GM12878 (cell line): ENCODE measurements around the gene IPPK. TPM values are rescaled to one million over a fixed set of nuclear protein-coding genes. Genes with fewer than 3 reads are reported as not detected.
A peak's percentile ranks its signal among the peaks of the same experiment; 100 is the strongest.

Source experiments
- ATAC-seq: fragments of 200-7000 bp; cut with Tn5 transposase; 3 replicates; pipeline ENCODE4 v1.9.1; 2020; ENCODE audit warnings: mild to moderate bottlenecking, moderate library complexity
- BruUV-seq: library from RNA; stranded (reverse); fragments of 400-500 nt; replicated peaks from 2 replicates; lab custom pipeline; 2021; lab: Mats Ljungman, UMichigan
- CTCF ChIA-PET: fragments of 300-600 bp; sonication (Branson Sonifier 250); formaldehyde crosslinking; extraction: SDS; loops from one replicate; lab custom pipeline; 2021; ENCODE audit warnings: inconsistent platforms; lab: Yijun Ruan, JAX
- POLR2A ChIA-PET: fragments of 350-600 bp; formaldehyde crosslinking; extraction: SDS; loops from one replicate; lab custom pipeline; 2021; ENCODE audit warnings: inconsistent platforms; lab: Charles Lee
- RAD21 ChIA-PET: fragments of 300-600 bp; sonication (Branson Sonifier 250); formaldehyde crosslinking; loops from one replicate; lab custom pipeline; 2023; ENCODE audit warnings: antibody characterized with exemption; ENCODE audit not compliant: unreplicated experiment; lab: Charles Lee
- SMC1A ChIA-PET: fragments of 300-600 bp; sonication (Branson Sonifier 250); formaldehyde crosslinking; loops from one replicate; lab custom pipeline; 2023; ENCODE audit not compliant: unreplicated experiment, uncharacterized antibody; lab: Charles Lee
- DNase-seq: peaks from one replicate; pipeline ENCODE4 v3.0.0-alpha.2; 2011; ENCODE audit warnings: low read depth, low spot score
- FAIRE-seq: peaks from 3 replicates; lab custom pipeline; 2011; peaks lifted over from hg19 to GRCh38; lab: Jason Lieb, UNC
- H2AFZ ChIP-seq: 2 replicates; pipeline ENCODE4 v1.6.0; 2011; ENCODE audit warnings: low read depth, low read length, control low read depth; ENCODE audit not compliant: control insufficient read depth
- H3K27ac ChIP-seq: 2 replicates; pipeline ENCODE4 v1.5.1; 2011; ENCODE audit warnings: control low read depth; ENCODE audit not compliant: control insufficient read depth, insufficient read depth
- H3K27me3 ChIP-seq, 2 experiments: replicated peaks in 1 of 2; 2 replicates each; pipeline versions ENCODE4 v1.6.0 to v1.6.1; 2011; ENCODE audit warnings: low read length in 1 of 2; ENCODE audit not compliant: control insufficient read depth in 2 of 2, insufficient read depth in 2 of 2
- H3K36me3 ChIP-seq, 2 experiments: 2 replicates each; pipeline ENCODE4 v1.5.1; 2011; ENCODE audit warnings: low read length in 1 of 2; ENCODE audit not compliant: control insufficient read depth in 2 of 2, insufficient read depth in 2 of 2
- H3K4me1 ChIP-seq: 2 replicates; pipeline ENCODE4 v1.6.1; 2011; ENCODE audit warnings: mild to moderate bottlenecking, low read length, moderate library complexity, mixed read lengths; ENCODE audit not compliant: control insufficient read depth, insufficient read depth
- H3K4me2 ChIP-seq: 2 replicates; pipeline ENCODE4 v1.6.0; 2011; ENCODE audit warnings: control low read depth; ENCODE audit not compliant: control insufficient read depth, insufficient read depth
- H3K4me3 ChIP-seq: fragments of 200-600 bp; sonication (generic); 2 replicates; pipeline ENCODE4 v1.5.1; 2016
- H3K79me2 ChIP-seq: 2 replicates; pipeline ENCODE4 v1.6.0; 2011; ENCODE audit warnings: low read length; ENCODE audit not compliant: control insufficient read depth, insufficient read depth
- H3K9ac ChIP-seq: 2 replicates; pipeline ENCODE4 v1.8.0; 2011; ENCODE audit warnings: low read length, control low read depth, mixed read lengths; ENCODE audit not compliant: control insufficient read depth, insufficient read depth
- H3K9me3 ChIP-seq: replicated peaks from 3 replicates; pipeline ENCODE4 v1.5.1; 2011; ENCODE audit warnings: mild to moderate bottlenecking, low read length; ENCODE audit not compliant: control insufficient read depth, insufficient read depth
- H4K20me1 ChIP-seq: 2 replicates; pipeline ENCODE4 v1.6.0; 2011; ENCODE audit not compliant: control insufficient read depth, insufficient read depth
- CHD2 ChIP-seq: IDR thresholded peaks from 2 replicates; pipeline ENCODE4 v1.6.1; 2011; ENCODE audit warnings: low read depth, low read length, improper control_type of control experiment, borderline replicate concordance
- GABPA ChIP-seq: IDR thresholded peaks from 2 replicates; pipeline ENCODE4 v1.6.1; 2014; ENCODE audit warnings: antibody characterized with exemption, low read depth, mild to moderate bottlenecking, inconsistent platforms
- HDAC2 ChIP-seq: fragments of 200-600 bp; sonication (generic); IDR thresholded peaks from 2 replicates; pipeline ENCODE4 v1.6.1; 2017
- NR2F1 ChIP-seq: fragments of 450-650 bp; conservative IDR thresholded peaks from 2 replicates; pipeline ENCODE4 v1.6.1; 2017; ENCODE audit warnings: mild to moderate bottlenecking
- RUNX3 ChIP-seq: IDR thresholded peaks from 2 replicates; pipeline ENCODE4 v1.6.1; 2012; ENCODE audit warnings: low read length, inconsistent platforms
- ZNF622 ChIP-seq: fragments of 450-650 bp; IDR thresholded peaks from 2 replicates; pipeline ENCODE4 v1.6.1; 2017; ENCODE audit warnings: mild to moderate bottlenecking, inconsistent platforms
- WGBS: methylation state at CpG from one replicate; pipeline ENCODE4 v1.1.6; 2016; ENCODE audit warnings: low lambda C conversion rate; ENCODE audit not compliant: insufficient replicate concordance, insufficient coverage; ENCODE audit errors: missing lambda C conversion rate; 5-methylcytosine and 5-hydroxymethylcytosine counted together
- in situ Hi-C: fragments of 300-500 bp; cut with MboI; formaldehyde crosslinking; loops from 9 replicates; pipeline ENCODE4 v1.14.3; 2018; ENCODE audit warnings: mixed read lengths
- intact Hi-C: fragments of 100-400 bp; cut with micrococcal nuclease; formaldehyde crosslinking; loops from one replicate; pipeline ENCODE4 v1.14.2; 2022; ENCODE audit not compliant: unreplicated experiment
- polyA plus RNA-seq, 11 experiments: library from polyadenylated mRNA; depleted of rRNA in 4 of 11; unstranded in 6 of 11; stranded (reverse) in 5 of 11; fragments of >200 nt; fragmentation: Nextera tagmentation in 4 of 11; fragmentation: Illumina TruSeq in 1 of 11; extraction: Ambion mirVana in 4 of 11; extraction: Trizol in 1 of 11; gene quantifications; 1 replicate in 1 of 11; 2 replicates in 10 of 11; pipeline versions ENCODE4 v1.2.1 to v1.2.3, GENCODE V29; 2011 to 2016; ENCODE audit warnings: inconsistent platforms in 2 of 11, missing spikeins in 2 of 11, low read depth in 1 of 11
- total RNA-seq, 4 experiments: library from RNA; depleted of rRNA in 3 of 4; stranded (reverse); fragments of >200 nt in 3 of 4; fragmentation: Illumina TruSeq in 1 of 4; extraction: Trizol in 1 of 4; gene quantifications; 2 replicates each; pipeline versions ENCODE4 v1.2.1 to v1.2.3, GENCODE V29; 2013 to 2021
- TF ChIP-seq, protein P1 (sequence below): IDR thresholded peaks from 2 replicates; pipeline ENCODE4 v1.6.1; 2012; ENCODE audit warnings: improper control_type of control experiment, low read depth, low read length; ENCODE audit not compliant: insufficient replicate concordance

Gene IPPK
- total and polyA plus RNA-seq, 10 of the 15 experiments (the other 5 are each of a cell fraction or from before 2014, with no cell fraction given) = 2.1 to 22.1 (median 11.4) TPM

DNA sequence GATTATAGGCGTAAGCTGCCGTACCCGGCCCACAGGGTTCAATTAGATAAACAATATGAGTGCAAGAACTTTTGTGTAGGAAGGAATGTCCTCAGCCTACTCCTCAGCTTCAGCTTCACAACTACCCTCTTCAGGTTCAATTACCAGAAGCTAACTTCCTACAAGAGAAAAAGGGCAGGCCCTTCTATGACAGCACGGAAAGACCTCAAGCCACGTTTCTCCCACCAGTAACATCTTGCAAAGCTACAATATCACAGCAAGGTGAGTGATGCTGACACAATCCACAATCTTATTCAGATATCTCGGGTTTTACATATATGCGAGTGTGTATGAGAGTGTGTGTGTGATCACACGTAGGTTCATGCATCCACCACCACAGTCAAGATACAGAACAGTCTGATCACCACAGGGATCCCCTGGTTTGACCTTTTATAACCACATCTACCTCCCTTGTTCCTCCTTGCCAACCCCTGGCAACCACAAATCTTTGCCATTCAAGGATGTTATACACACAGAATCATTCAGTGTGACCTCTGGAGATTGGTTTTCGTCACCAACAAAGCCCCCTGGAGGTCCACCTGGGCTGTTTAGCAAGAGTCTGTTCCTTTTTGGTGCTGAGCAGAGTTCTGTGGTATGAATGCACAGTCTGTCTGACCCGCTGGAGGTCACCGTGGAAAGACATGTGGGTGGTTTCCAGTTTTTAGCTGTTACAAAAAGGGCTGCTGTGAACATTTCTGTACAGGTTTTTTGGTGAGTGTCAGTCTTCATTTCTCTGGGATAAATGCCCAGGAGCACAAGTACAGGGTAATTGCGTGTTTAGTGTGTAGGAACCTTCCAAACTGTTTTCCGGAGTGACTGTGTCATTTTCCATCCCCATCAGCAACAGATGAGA is 38.2 kb downstream of the IPPK start:
- in situ Hi-C loops = loop anchor here (5.0 kb wide), 1 partner anchor 304 kb away; the partner anchor contains the start of genes CENPP and NOL8
- Histone ChIP-seq H3K36me3 (peaks cover 19 to 22% of the 10 kb centered on the region in 2 experiments), H4K20me1 (no peaks in the 10 kb centered on the region), H2AFZ (no peak overlapping the region), H3K9ac (no peak overlapping the region), H3K4me3 (no peak overlapping the region), H3K79me2 (no peaks in the 10 kb centered on the region), H3K27ac (no peak overlapping the region), H3K4me1 (peaks cover 4% of the 10 kb centered on the region), H3K9me3 (no peaks in the 10 kb centered on the region), H3K27me3 (no peaks in the 10 kb centered on the region), H3K4me2 (no peak overlapping the region)
- WGBS = 78% methylated on average over 13 of the region's 13 CpGs
- SMC1A ChIA-PET = no interaction called here
- DNase-seq = peak; percentile 5
- POLR2A ChIA-PET = interaction anchor here (1.0 kb wide), 1 partner anchor 493 kb away, joined by 3 read pairs; no protein-coding TSS in a partner anchor
- peak; percentile 7 for FAIRE-seq
- peak; percentile 28; the same call in 2 of the 3 replicates for ATAC-seq
- BruUV-seq = TSS peak; percentile 27
- CTCF ChIA-PET = interaction anchor here (5.9 kb wide), 1 partner anchor 492 kb away, joined by 44 read pairs; no protein-coding TSS in a partner anchor
- TF ChIP-seq NR2F1 (peak; percentile 91), ZNF622 (no peak), RUNX3 (peak; percentile 22; the same call in 1 of the 2 replicates), HDAC2 (no peak), GABPA (no peak), CHD2 (no peak)
- RAD21 ChIA-PET = no interaction called here
- intact Hi-C loops = loop anchor here (5.0 to 10.0 kb wide), 2 partner anchors 127 to 304 kb away; partner anchors contain the start of genes CENPP and NOL8

DNA sequence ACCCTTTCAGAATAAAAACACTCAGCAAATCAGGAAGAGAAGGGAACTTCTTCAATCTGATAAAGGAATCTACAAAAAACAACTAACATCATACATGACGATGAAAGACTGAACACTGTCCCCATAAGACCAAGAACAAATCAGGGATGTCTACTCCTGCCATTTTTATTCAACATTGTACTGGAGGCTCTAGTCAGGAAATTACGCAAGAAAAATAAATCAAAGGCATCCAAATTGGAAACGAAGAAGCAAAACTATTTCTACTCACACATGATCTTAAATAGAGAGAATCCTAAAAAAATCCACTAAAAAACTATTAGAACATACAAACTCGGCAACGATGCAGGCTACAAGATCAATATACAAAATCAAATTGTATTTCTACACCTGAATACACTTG is 42.3 kb downstream of the IPPK start:
- ChIA-PET SMC1A (no interaction called here), POLR2A (no interaction called here), RAD21 (no interaction called here), CTCF (interaction anchor here (0.6 kb wide), 1 partner anchor 13 kb away, joined by 4 read pairs; no protein-coding TSS in a partner anchor)
- Histone ChIP-seq H3K27ac (no peak overlapping the region), H3K79me2 (no peaks in the 10 kb centered on the region), H3K36me3 (peaks cover 5 to 11% of the 10 kb centered on the region in 2 experiments), H2AFZ (no peak overlapping the region), H3K9ac (no peak overlapping the region), H3K4me2 (no peak overlapping the region), H3K4me1 (peaks cover 4% of the 10 kb centered on the region), H3K27me3 (no peaks in the 10 kb centered on the region), H4K20me1 (no peaks in the 10 kb centered on the region), H3K4me3 (no peak overlapping the region), H3K9me3 (no peaks in the 10 kb centered on the region)
- BruUV-seq = no TSS peak
- ATAC-seq (no peak), FAIRE-seq (no peak), DNase-seq (no peak)
- in situ Hi-C loops (no loop called here), intact Hi-C loops (no loop called here)
- WGBS = 97% methylated on average over 5 of the region's 5 CpGs
- TF ChIP-seq, protein P1, sequence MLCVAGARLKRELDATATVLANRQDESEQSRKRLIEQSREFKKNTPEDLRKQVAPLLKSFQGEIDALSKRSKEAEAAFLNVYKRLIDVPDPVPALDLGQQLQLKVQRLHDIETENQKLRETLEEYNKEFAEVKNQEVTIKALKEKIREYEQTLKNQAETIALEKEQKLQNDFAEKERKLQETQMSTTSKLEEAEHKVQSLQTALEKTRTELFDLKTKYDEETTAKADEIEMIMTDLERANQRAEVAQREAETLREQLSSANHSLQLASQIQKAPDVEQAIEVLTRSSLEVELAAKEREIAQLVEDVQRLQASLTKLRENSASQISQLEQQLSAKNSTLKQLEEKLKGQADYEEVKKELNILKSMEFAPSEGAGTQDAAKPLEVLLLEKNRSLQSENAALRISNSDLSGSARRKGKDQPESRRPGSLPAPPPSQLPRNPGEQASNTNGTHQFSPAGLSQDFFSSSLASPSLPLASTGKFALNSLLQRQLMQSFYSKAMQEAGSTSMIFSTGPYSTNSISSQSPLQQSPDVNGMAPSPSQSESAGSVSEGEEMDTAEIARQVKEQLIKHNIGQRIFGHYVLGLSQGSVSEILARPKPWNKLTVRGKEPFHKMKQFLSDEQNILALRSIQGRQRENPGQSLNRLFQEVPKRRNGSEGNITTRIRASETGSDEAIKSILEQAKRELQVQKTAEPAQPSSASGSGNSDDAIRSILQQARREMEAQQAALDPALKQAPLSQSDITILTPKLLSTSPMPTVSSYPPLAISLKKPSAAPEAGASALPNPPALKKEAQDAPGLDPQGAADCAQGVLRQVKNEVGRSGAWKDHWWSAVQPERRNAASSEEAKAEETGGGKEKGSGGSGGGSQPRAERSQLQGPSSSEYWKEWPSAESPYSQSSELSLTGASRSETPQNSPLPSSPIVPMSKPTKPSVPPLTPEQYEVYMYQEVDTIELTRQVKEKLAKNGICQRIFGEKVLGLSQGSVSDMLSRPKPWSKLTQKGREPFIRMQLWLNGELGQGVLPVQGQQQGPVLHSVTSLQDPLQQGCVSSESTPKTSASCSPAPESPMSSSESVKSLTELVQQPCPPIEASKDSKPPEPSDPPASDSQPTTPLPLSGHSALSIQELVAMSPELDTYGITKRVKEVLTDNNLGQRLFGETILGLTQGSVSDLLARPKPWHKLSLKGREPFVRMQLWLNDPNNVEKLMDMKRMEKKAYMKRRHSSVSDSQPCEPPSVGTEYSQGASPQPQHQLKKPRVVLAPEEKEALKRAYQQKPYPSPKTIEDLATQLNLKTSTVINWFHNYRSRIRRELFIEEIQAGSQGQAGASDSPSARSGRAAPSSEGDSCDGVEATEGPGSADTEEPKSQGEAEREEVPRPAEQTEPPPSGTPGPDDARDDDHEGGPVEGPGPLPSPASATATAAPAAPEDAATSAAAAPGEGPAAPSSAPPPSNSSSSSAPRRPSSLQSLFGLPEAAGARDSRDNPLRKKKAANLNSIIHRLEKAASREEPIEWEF = no peak
